NCI-H748 (cell line): ENCODE data around the gene APOBEC3C.
"Not testable (repeated sequence)": the region's sequence is repeated elsewhere in the genome, so short reads cannot be mapped to it uniquely, and the experiment has no call there.

Experiments
- DNase-seq: peaks from one replicate; lab custom pipeline; 2025; ENCODE audit not compliant: unreplicated experiment; lab: John Stamatoyannopoulos, UW

Gene APOBEC3C

DNA sequence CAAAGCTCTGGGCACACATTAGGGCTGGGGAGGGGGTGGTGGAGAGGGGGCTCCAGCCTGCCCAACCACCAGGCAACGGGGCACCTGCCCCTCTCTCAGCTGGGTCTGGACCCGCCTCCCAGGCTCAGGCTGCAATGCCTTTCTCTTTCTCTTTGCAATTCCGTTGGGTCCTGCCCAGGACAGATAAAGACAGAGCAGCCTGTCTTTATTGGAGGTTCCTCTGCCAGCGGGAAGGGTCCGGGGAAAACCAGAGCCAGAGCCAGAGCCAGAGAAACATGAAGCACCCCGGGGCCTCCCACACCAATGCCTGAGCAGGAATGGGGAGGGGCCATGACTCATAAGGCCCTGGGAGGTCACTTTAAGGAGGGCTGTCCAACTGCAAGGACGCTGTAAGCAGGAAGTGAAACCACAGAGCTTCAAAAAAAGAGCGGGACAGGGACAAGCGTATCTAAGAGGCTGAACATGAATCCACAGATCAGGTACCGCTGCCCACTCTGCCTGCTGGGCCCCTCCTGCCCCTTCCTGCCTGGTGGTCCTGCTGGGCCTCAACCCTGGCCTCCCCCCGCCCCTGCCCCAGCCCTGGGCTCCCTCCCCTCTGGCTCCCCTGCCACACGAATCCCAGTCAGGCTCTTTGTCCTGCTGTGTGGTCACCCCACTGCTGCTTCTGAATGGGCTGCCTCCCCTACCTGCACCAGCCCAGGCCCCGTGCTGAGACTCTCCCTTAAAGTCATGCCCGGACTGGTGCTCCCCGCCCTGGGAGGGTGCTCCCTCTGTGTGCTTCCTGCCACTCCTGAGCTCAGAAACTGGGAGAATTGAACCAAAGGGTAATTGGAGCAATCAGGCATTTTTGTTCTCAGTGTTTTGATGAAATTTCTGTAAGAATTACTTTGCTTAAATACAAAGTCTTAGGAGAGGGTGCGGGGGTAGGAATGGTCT, 31.8 kb upstream of the APOBEC3C start, which contains the start of gene APOBEC3B:
Gene APOBEC3B, plus strand, starts transcription at position 356 of the 936 bp plus-strand sequence. Its CDS starts 107 bp downstream, at position 463.
- no peak for DNase-seq

DNA sequence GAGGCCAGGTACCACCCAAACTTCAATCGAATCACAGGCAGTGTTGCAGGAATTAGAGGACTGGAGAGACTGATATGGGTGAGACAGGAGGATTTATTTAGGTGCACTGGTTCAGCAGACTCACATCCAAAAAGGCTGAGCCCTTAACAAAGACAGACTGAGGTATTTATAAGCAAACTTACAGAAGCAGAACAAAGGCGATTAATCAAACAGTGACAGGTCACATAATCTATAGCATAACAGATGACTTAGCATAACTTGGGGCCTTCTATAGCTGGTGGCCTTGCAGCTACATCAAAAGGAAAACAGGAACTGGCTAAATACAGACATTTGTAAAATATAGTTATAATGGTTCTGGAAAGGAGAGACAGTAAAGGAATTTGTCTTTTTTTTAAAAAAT, 29.8 kb upstream of the APOBEC3C start:
- no peak for DNase-seq

DNA sequence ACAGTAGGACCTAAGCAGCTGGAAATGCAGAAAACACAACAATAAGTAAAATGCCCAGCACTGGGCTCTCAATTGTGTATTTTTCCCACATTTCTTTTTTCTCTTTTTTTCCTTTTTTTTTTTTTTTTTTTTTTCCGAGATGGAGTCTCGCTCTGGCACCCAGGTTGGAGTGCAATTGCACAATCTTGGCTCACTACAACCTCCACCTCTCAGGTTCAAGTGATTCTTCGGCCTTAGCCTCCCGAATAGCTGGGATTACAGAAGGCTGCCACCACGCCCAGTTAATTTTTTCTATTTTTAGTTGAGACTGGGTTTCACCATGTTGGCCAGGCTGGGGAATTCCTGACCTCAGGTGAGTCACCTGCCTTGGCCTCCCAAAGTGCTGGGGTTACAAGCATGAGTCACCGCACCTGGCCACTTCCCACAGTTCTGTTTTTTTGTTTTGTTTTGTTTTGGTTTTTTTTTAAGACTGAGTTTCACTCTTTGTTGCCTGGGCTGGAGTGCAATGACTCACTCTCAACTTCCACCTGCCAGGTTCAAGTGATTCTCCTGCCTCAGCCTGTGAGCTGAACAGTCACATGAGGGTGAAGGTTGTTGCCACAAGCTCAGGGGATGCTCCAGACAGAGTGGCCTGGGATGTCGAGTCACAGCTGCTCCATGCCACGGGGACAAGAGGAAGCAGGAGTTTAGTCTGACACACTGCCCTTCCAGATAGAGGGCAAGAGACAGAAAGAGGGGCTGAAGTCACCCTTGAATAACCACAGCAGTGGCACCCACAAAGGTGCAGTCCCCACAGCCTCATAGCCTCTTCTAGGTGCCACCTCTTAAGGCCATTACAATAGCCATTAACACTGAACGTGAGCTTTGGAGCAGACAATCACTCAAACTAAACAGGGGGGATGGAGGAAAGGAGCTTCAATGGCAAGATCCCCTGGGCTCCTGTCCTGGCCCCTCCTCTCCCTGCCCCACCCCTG, 29.0 kb upstream of the APOBEC3C start:
- peak; percentile 55 for DNase-seq

DNA sequence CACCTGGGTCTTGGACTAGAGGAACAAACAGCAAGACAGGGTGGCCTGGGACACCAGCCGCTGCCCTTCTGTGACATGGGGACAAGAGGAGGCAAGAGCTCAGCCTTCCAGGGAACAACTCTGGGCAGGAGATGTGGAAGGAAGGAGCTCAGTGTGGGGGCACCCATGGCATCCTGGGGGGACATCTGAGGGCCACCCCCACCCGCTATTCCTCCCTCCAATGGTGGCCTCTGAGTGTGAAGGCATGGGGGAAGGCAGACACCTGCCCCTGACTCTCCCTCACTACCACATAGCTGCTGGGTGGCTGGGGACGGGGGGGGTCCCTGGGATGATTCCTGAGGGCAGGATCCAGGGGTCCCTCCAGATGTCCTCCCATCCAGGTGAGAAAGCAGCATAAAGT, 27.4 kb upstream of the APOBEC3C start:
- no peak for DNase-seq

DNA sequence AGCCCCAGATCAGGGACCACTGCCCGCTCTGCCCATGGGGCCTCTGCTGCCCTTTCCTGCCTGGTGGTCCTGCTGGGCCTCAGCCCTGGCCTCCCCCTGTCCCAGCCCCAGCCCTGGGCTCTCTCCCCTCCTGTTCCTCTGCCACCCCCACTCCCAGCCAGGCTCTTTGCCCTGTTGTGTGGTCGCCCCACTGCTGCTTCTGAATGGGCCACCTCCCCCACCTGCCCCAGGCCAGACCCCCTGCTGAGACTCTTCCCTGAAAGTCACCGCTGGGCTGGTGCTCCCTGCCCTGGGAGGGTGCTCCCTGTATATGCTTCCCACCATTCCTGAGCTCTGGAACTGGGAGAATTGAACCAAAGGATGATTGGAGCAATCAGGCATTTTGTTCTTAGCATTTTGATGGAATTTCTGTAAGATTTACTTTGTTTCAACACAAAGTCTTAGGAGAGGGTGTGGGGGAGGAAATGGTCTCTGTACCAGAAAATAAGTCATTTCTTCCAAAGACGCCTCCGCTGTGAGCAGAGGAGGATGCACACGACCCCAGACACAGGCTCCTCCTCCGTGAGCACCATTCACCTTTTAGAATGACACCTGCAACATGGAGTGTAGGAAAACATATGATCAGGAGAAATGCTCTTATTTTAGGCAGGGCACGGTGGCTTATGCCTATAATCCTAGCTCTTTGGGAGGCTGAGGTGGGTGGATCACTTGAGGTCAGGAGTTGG, 26.7 kb upstream of the APOBEC3C start:
- DNase-seq: no peak

DNA sequence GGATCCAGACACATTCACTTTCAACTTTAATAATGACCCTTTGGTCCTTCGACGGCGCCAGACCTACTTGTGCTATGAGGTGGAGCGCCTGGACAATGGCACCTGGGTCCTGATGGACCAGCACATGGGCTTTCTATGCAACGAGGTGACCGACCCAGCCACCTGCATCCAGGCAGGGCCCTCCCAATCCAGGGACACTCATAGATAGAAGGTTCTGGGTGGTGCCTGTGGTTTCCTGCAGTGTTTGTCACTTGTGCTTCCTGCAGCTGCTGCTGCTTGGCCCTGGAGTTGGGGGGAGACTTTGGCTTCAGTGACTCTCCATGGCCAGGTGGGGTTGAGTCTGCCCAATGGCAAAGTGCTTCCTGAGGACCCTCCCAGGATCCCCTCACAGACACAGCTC, 24.6 kb upstream of the APOBEC3C start:
- DNase-seq: no peak

DNA sequence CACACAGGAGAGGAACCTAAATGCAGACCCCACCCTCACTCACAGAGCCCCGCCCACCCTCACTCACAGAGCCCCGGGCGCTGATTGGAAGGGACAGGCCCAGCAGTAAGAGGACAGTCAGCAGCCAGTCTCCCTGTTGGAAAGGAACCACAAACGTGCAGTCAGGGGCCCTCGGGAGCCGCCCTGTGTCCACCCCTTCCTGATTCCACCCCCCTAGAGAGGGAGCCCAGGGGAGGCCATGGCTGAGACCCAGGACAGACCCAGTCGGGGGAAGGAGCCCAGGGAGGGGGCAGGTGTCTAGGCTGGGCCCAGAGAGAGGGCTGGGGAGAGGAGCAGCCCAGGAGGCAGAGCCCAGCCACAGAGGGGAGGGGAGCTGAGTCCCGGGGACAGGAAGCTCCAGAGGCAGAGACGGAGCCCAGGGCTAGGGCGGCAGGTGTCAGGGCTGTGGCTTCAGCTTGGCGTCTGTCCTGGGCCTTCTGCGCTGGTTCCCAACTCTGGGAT, 21.1 kb upstream of the APOBEC3C start:
- DNase-seq: not testable (repeated sequence)

DNA sequence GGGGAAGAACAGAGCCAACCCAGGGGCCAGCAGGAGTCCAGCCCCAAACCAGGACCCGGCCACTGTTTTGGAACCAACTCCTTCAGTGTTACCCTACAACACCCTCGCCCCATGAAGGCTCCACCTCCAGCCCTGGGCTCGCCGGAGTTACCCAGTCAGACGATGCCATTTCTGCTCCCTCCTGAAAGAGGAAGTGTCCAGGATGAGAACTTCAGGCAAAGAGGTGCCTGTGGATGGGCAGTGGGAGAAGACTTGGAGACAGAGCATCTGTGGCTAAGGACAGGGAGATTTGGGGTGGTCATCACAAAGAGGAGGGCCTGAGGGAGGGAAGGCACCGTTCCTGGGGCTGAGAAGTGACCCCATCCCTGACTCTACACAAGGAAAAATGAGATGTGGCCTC, 18.0 kb upstream of the APOBEC3C start:
- no peak for DNase-seq

DNA sequence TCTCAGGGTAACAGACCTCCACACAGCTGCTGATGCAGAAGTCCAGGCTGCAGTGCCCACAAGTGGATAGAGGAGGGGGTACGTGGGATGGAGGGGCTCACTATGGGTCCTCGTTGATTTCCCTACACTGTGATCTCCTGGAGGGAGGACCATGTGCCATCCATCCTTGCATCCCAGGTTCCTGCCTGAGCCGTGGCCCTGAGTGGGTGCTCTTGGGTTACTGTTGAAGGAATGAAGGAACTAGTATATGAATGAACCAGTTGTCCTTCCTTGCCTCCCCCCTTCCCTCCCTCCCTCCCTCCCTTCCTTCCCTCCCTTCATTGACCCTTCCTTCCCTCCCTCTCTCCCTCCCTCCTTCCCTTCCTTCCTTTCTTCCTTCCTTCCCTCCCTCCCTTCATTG, 16.5 kb upstream of the APOBEC3C start:
- no peak for DNase-seq

DNA sequence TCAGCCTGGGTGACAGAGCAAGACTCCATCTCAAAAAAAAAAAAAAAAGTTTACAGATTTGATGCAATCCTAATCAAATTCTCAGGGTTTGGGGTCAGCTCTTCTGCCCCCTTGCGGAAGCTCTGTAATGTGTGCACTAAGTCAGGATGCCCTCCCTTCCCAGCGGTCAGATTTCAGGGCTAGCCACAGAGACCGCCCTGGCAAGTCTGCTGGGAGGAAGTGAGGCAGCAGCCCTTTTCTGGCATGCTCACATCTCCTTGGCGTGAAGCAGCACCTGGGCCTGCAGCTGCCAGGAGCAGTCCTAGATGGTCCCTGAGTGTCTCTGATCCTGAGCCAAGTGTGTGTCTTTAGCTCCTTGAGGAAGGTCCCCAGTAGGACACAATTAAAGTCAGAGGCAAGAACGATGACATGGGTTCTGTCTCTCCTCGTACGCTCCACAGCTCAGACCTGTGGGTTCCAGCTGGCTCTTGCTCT, 10.9 kb upstream of the APOBEC3C start:
- peak; percentile 70 for DNase-seq

DNA sequence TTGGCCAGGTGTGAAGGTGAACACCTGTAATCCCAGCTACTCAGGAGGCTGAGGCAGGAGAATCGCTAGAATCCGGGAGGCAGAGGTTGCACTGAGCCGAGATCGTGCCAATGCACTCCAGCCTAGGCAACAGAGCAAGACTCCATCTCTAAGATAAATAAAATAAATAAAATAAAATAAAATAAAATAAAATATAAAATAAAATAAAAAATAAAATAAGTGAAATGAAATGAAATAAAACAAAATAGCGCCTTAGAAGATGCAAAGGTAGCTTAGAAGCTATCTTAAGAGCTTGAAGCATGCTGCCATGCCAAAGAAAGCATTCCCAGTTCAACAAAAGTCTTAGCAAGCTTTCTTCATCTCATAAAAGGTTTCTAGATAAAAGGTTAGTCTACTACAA, 6.9 kb upstream of the APOBEC3C start:
- no peak for DNase-seq

DNA sequence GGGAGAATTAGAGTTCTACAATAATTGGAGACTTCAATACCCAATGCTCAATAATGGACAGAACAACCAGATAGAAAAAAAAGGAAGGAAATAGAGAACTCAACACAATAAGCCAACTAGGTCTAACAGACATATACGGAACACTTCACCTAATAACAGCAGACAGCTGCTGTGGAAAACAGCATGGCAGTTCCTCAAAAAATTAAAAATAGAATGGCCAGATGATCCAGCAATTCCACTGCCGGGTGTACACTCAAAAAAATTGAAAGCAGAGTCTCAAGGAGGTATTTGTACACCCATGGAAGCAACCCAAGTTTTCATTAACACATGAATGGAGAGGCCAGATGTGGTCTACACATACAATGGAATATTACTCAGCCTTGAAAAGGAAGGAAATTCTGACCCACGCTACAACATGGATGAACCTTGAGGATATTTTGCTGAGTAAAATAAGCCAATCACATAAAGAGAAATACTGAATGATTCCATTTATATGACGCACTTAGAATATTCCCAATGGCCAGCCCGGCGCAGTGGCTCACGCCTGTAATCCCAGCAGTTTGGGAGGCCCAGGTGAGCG, 5.7 kb upstream of the APOBEC3C start:
- DNase-seq: not testable (repeated sequence)

DNA sequence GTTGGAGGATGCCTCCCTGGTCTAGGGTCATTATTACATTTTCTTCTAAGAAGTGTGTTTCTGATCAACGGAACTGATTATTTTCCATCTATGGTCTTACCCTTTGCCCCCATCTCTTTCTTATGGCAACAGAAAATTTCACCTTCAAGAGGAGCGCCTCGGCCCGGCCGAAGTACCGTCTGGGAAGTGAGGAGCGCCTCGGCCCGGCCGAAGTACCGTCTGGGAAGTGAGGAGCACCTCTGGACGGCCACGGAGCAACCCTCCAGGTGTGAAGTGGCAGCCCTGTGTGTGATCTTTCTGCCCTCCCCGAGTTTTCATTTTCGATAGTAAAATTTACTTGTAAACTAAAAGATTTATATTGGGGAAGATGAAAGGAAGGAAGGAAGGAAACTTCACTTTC, 3.1 kb upstream of the APOBEC3C start:
- no peak for DNase-seq

DNA sequence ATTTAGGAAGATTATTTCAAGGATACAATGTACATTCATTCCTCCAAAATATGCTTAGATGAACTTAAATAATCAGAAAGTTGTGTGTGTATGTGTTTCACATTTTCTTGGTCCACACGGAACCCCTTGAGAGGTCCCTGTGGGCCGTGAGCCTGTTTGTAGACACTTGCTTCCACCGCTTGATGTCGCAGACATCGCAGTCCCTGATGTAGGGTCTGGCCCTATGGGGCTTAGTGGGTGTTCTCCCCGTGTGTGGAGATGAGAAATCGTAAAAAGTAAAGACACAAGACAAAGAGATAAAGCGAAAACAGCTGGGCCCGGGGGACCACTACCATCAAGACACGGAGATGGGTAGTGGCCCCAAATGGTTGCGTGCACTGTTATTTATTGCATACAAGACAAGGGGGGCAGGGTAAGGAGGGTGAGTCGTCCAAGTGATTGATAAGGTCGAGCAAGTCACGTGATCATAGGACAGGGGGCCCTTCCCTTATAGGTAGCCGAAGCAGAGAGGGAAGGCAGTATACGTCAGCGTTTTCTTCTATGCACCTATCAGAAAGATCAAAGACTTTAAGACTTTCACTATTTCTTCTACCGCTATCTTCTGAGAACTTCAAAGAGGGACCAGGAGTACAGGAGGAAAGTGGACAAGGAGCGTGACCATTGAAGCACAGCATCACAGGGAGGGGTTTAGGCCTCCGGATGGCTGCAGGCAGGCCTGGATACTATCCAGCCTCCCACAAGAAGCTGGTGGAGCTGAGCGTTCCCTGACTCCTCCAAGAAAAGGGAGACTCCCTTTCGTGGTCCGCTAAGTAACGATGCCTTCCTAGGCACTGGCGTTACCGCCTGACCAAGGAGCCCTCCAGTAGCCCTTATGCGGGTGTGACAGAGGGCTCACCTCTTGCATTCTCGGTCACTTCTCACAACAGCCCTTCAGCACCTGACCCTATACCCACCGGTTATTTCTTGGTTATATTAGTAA, 1.2 kb upstream of the APOBEC3C start:
- no peak for DNase-seq

DNA sequence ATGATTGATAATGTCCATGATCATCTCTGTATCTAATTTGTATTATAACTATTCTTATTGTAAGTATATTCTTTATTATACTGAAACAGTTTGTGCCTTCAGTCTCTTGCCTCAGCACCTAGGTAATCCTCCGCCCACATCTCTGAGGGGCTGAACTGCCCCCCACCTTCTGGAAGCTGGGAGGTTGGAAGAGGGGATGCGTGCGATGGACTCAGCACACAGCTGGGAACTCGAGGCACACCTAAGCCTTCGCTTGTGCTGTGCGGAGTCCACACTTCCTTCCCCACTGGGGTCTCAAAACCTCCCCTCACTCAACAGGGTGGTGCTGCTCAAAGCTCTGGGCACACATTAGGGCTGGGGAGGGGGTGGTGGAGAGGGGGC, 506 bp upstream of the APOBEC3C start:
- not testable (repeated sequence) for DNase-seq

DNA sequence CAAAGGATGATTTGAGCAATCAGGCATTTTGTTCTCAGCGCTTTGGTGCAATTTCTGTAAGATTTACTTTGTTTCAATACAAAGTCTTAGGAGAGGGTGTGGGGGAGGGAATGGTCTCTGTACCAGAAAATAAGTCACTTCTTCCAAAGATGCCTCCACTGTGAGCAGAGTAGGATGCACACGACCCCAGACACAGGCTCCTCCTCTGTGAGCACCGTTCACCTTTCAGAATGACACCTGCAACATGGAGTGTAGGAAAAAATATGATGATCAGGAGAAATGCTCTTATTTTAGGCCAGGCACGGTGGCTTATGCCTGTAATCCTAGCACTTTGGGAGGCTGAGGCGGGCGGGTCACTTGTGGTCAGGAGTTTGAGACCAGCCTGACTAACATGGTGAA, 665 bp downstream of the APOBEC3C start:
- DNase-seq: not testable (repeated sequence)

DNA sequence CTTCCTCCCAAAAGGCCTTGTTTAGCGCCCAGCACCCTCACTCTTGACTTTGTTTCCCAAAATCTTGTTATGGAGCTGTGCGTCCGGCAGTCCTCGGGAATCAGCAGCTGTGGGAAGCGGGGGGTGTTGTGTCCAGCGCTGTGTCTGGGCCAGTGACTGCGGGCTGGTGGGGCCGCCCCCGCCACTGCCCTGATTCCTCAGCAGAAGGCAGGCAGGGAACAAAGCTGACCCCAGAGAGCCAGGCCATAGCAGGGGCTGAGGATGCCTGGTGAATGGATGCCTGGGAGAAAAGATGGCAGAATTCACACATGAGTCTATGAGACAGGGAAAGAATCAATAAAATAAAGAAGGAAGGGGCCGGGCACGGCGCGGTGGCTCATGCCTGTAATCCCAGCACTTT, 2.5 kb downstream of the APOBEC3C start:
- no peak for DNase-seq

DNA sequence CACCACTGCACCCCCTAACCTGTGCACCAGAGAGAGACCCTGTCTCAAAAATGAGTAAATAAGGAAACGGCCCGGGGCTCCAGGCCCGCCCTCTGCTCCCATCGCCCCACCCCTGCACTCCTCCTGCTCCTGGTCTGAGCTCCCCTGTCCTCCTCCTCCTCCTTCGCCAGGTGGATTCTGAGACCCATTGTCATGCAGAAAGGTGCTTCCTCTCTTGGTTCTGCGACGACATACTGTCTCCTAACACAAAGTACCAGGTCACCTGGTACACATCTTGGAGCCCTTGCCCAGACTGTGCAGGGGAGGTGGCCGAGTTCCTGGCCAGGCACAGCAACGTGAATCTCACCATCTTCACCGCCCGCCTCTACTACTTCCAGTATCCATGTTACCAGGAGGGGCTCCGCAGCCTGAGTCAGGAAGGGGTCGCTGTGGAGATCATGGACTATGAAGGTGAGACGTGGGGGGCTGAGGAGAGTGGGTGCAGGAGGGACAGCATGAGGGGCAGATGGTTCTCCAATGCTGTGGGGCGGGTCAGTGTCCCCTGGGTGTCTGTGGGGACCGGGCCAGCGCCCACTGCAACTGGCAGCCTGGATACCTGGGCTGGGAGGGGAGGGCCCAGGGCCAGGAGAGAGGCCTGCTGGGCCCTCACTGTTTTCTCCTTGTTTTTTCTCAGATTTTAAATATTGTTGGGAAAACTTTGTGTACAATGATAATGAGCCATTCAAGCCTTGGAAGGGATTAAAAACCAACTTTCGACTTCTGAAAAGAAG, 3.7 kb downstream of the APOBEC3C start:
- DNase-seq: no peak
